SK-N-SH (cell line): Measurements from ENCODE around the gene PI4K2A. TPM values are rescaled to one million over a fixed set of nuclear protein-coding genes. Genes with fewer than 3 reads are reported as not detected.

Experiments
- CTCF ChIA-PET: fragments of 300-600, 350-600 bp; formaldehyde crosslinking; extraction: SDS; loops from one replicate; lab custom pipeline; 2021; lab: Yijun Ruan, JAX
- POLR2A ChIA-PET: fragments of 350-600 bp; sonication (Branson Sonifier 250); formaldehyde crosslinking; extraction: SDS; loops from one replicate; lab custom pipeline; 2020; ENCODE audit warnings: antibody characterized with exemption, inconsistent platforms; lab: Yijun Ruan, JAX
- DNase-seq: peaks from one replicate; pipeline ENCODE4 v3.0.0; 2012
- H2AFZ ChIP-seq: fragments of 200-600 bp; sonication (generic); 2 replicates; pipeline ENCODE4 v1.8.1; 2016; ENCODE audit warnings: antibody characterized with exemption, mild to moderate bottlenecking, low read depth
- H3F3A ChIP-seq: fragments of 200-600 bp; sonication (generic); replicated peaks from 2 replicates; pipeline ENCODE3; 2016; ENCODE audit warnings: antibody characterized with exemption, mild to moderate bottlenecking; ENCODE audit not compliant: insufficient read depth
- H3K27ac ChIP-seq, 2 experiments: fragments of 200-500 bp in 1 of 2; fragments of 200-600 bp in 1 of 2; sonication (Bioruptor generic) in 1 of 2; sonication (generic), shearing (Covaris generic) in 1 of 2; 2 replicates each; pipeline versions ENCODE4 v1.5.1 to v1.6.1; 2014 to 2016; ENCODE audit warnings: low read depth in 2 of 2, inconsistent platforms in 1 of 2, low read length in 1 of 2, mild to moderate bottlenecking in 1 of 2, mixed read lengths in 1 of 2
- H3K27me3 ChIP-seq: fragments of 200-600 bp; sonication (generic), shearing (Covaris generic); 2 replicates; pipeline ENCODE4 v1.6.1; 2016; ENCODE audit warnings: mixed run types; ENCODE audit not compliant: insufficient read depth
- H3K36me3 ChIP-seq, 2 experiments: fragments of 200-500 bp in 1 of 2; fragments of 200-600 bp in 1 of 2; sonication (Bioruptor generic) in 1 of 2; sonication (generic) in 1 of 2; replicated peaks in 1 of 2; 2 replicates each; pipeline versions ENCODE3 to v1.5.1; 2014 to 2016; ENCODE audit warnings: low read length in 1 of 2, mild to moderate bottlenecking in 1 of 2; ENCODE audit not compliant: insufficient read depth in 2 of 2, control insufficient read depth in 1 of 2
- H3K4me1 ChIP-seq, 2 experiments: fragments of 200-500 bp in 1 of 2; fragments of 200-600 bp in 1 of 2; sonication (Bioruptor generic) in 1 of 2; sonication (generic), shearing (Covaris generic) in 1 of 2; 2 replicates each; pipeline versions ENCODE4 v1.5.1 to v1.6.1; 2014 to 2016; ENCODE audit warnings: low read depth in 1 of 2, low read length in 1 of 2, mixed run types in 1 of 2; ENCODE audit not compliant: insufficient read depth in 2 of 2, control insufficient read depth in 1 of 2
- H3K4me2 ChIP-seq: fragments of 200-600 bp; sonication (generic), shearing (Covaris generic); 2 replicates; pipeline ENCODE4 v1.6.1; 2017; ENCODE audit warnings: mixed run types
- H3K4me3 ChIP-seq, 2 experiments: fragments of 200-500 bp in 1 of 2; fragments of 200-600 bp in 1 of 2; sonication (Bioruptor generic) in 1 of 2; sonication (generic), shearing (Covaris generic) in 1 of 2; 2 replicates each; pipeline versions ENCODE4 v1.5.1 to v1.8.1; 2014 to 2016; ENCODE audit warnings: low read depth in 2 of 2, inconsistent platforms in 1 of 2, low read length in 1 of 2, mild to moderate bottlenecking in 1 of 2, mixed read lengths in 1 of 2, moderate library complexity in 1 of 2
- H3K79me2 ChIP-seq: fragments of 200-600 bp; sonication (generic); 2 replicates; pipeline ENCODE4 v1.8.1; 2017; ENCODE audit warnings: mild to moderate bottlenecking; ENCODE audit not compliant: insufficient read depth
- H3K9ac ChIP-seq: fragments of 200-600 bp; sonication (generic); 2 replicates; pipeline ENCODE4 v1.6.1; 2017; ENCODE audit warnings: mixed run types
- H3K9me2 ChIP-seq: fragments of 200-600 bp; sonication (generic); 2 replicates; pipeline ENCODE4 v1.6.1; 2017; ENCODE audit warnings: mixed run types
- H3K9me3 ChIP-seq: fragments of 200-600 bp; sonication (generic); 2 replicates; pipeline ENCODE4 v1.6.1; 2017; ENCODE audit warnings: mixed run types, mild to moderate bottlenecking, moderate library complexity
- H4K20me1 ChIP-seq: fragments of 200-600 bp; sonication (generic); 2 replicates; pipeline ENCODE4 v1.6.1; 2017; ENCODE audit warnings: mild to moderate bottlenecking, mixed run types; ENCODE audit not compliant: insufficient read depth
- CHD2 ChIP-seq: fragments of 150-350 bp; IDR thresholded peaks from 2 replicates; pipeline ENCODE4 v1.6.1; 2018; ENCODE audit warnings: low read length; ENCODE audit not compliant: partially characterized antibody
- EZH2phosphoT487 ChIP-seq: fragments of 200-600 bp; sonication (generic); IDR thresholded peaks from 2 replicates; pipeline ENCODE4 v1.6.1; 2017; ENCODE audit warnings: low read depth, mixed run types, mild to moderate bottlenecking, antibody characterized with exemption, moderate library complexity, borderline replicate concordance
- FOSL2 ChIP-seq: IDR thresholded peaks from 2 replicates; pipeline ENCODE4 v1.4.0; 2012; ENCODE audit warnings: low read depth, mild to moderate bottlenecking, moderate library complexity, borderline replicate concordance
- FOXJ3 ChIP-seq: sonication (generic); formaldehyde crosslinking; IDR thresholded peaks from 2 replicates; pipeline ENCODE4 v1.5.1; 2020; ENCODE audit warnings: mild to moderate bottlenecking, missing genetic modification reagents
- GABPA ChIP-seq: IDR thresholded peaks from 2 replicates; pipeline ENCODE4 v1.4.0; 2012; ENCODE audit warnings: low read depth, mild to moderate bottlenecking
- JUND ChIP-seq: IDR thresholded peaks from 2 replicates; pipeline ENCODE4 v1.4.0; 2012
- MEF2A ChIP-seq: IDR thresholded peaks from 2 replicates; pipeline ENCODE4 v1.4.0; 2012; ENCODE audit warnings: low read depth, borderline replicate concordance
- MXI1 ChIP-seq: IDR thresholded peaks from 2 replicates; pipeline ENCODE4 v1.6.1; 2012; ENCODE audit warnings: mild to moderate bottlenecking, low read depth, low read length, improper control_type of control experiment
- NRF1 ChIP-seq: IDR thresholded peaks from 2 replicates; pipeline ENCODE4 v1.6.1; 2012; ENCODE audit warnings: low read depth, mild to moderate bottlenecking, low read length
- RCOR1 ChIP-seq: fragments of 150-350 bp; IDR thresholded peaks from 2 replicates; pipeline ENCODE4 v1.6.1; 2017; ENCODE audit warnings: antibody characterized with exemption, low read length
- RFX5 ChIP-seq: IDR thresholded peaks from 2 replicates; pipeline ENCODE4 v1.6.1; 2012; ENCODE audit warnings: mild to moderate bottlenecking, improper control_type of control experiment, low read length
- RXRA ChIP-seq: IDR thresholded peaks from 2 replicates; pipeline ENCODE4 v1.4.0; 2012; ENCODE audit warnings: low read depth, mild to moderate bottlenecking, borderline replicate concordance
- TCF12 ChIP-seq: IDR thresholded peaks from 2 replicates; pipeline ENCODE4 v1.4.0; 2012
- WGBS: methylation state at CpG from one replicate; pipeline ENCODE4 v1.1.6; 2017; ENCODE audit warnings: low lambda C conversion rate; 5-methylcytosine and 5-hydroxymethylcytosine counted together
- polyA plus RNA-seq, 3 experiments: library from polyadenylated mRNA; depleted of rRNA; stranded (reverse); fragments of >200 nt; gene quantifications; 2 replicates each; pipeline ENCODE4 v1.2.3, GENCODE V29; 2012
- TF ChIP-seq, protein P1 (sequence below): fragments of 150-350 bp; IDR thresholded peaks from 2 replicates; pipeline ENCODE4 v1.6.1; 2016; ENCODE audit warnings: mild to moderate bottlenecking, low read depth, low read length
- TF ChIP-seq, protein P2 (sequence below): IDR thresholded peaks from 2 replicates; pipeline ENCODE4 v1.4.0; 2012; ENCODE audit warnings: low read depth, borderline replicate concordance
- TF ChIP-seq, protein P3 (sequence below): IDR thresholded peaks from 2 replicates; pipeline ENCODE4 v1.4.0; 2012; ENCODE audit warnings: low read depth
- TF ChIP-seq, protein P4 (sequence below): IDR thresholded peaks from 2 replicates; pipeline ENCODE4 v1.6.1; 2012; ENCODE audit warnings: mild to moderate bottlenecking, low read depth, low read length, moderate library complexity

The PI4K2A gene
- polyA plus RNA-seq, 1 of the 3 experiments (the other 2 are of a cell fraction), result 23.8 TPM

DNA sequence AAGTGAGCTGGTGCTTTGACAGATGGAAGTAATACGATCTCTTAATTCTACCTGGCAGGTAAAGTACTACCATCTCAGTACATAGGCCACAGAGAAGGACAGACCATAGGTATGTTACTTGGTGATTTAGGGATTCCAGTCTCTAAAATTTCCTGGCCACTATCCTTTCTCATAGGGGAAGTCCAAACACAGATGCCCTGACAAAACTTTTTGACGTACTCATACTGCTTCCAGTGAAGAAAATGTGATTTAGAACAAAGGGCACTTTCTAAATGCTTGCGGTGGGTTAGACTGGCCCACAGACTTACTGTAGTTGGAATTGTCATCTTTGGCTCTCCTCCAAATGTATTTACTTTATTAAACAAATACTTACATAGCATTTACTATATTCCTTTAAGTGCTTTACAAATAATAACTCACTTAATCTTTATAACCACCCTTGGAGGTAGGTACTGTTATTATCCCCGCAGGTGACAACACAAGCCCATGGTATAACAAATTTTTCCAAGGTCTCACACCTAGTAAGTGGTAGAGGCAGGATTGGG lies 3.0 kb downstream of the PI4K2A start:
- TF ChIP-seq GABPA, result no peak
- no peak for TF ChIP-seq RCOR1
- no peak for TF ChIP-seq EZH2phosphoT487
- TF ChIP-seq, protein P1, sequence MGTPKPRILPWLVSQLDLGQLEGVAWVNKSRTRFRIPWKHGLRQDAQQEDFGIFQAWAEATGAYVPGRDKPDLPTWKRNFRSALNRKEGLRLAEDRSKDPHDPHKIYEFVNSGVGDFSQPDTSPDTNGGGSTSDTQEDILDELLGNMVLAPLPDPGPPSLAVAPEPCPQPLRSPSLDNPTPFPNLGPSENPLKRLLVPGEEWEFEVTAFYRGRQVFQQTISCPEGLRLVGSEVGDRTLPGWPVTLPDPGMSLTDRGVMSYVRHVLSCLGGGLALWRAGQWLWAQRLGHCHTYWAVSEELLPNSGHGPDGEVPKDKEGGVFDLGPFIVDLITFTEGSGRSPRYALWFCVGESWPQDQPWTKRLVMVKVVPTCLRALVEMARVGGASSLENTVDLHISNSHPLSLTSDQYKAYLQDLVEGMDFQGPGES, result no peak
- TF ChIP-seq MXI1, result no peak
- no peak for TF ChIP-seq FOXJ3 (CRISPR knock-in tag)
- no peak for TF ChIP-seq NRF1
- TF ChIP-seq, protein P2, sequence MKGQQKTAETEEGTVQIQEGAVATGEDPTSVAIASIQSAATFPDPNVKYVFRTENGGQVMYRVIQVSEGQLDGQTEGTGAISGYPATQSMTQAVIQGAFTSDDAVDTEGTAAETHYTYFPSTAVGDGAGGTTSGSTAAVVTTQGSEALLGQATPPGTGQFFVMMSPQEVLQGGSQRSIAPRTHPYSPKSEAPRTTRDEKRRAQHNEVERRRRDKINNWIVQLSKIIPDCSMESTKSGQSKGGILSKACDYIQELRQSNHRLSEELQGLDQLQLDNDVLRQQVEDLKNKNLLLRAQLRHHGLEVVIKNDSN, result no peak
- no peak for TF ChIP-seq RFX5
- TF ChIP-seq JUND, result no peak
- no peak for TF ChIP-seq TCF12
- TF ChIP-seq, protein P3, sequence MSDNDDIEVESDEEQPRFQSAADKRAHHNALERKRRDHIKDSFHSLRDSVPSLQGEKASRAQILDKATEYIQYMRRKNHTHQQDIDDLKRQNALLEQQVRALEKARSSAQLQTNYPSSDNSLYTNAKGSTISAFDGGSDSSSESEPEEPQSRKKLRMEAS, result no peak
- TF ChIP-seq FOSL2, result no peak
- TF ChIP-seq, protein P4, sequence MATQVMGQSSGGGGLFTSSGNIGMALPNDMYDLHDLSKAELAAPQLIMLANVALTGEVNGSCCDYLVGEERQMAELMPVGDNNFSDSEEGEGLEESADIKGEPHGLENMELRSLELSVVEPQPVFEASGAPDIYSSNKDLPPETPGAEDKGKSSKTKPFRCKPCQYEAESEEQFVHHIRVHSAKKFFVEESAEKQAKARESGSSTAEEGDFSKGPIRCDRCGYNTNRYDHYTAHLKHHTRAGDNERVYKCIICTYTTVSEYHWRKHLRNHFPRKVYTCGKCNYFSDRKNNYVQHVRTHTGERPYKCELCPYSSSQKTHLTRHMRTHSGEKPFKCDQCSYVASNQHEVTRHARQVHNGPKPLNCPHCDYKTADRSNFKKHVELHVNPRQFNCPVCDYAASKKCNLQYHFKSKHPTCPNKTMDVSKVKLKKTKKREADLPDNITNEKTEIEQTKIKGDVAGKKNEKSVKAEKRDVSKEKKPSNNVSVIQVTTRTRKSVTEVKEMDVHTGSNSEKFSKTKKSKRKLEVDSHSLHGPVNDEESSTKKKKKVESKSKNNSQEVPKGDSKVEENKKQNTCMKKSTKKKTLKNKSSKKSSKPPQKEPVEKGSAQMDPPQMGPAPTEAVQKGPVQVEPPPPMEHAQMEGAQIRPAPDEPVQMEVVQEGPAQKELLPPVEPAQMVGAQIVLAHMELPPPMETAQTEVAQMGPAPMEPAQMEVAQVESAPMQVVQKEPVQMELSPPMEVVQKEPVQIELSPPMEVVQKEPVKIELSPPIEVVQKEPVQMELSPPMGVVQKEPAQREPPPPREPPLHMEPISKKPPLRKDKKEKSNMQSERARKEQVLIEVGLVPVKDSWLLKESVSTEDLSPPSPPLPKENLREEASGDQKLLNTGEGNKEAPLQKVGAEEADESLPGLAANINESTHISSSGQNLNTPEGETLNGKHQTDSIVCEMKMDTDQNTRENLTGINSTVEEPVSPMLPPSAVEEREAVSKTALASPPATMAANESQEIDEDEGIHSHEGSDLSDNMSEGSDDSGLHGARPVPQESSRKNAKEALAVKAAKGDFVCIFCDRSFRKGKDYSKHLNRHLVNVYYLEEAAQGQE, result no peak
- no peak for TF ChIP-seq CHD2
- no peak for TF ChIP-seq MEF2A
- no peak for TF ChIP-seq RXRA
- CTCF ChIA-PET, result no interaction called here
- no peak overlapping the region for H2AFZ ChIP-seq
- H3K27me3 ChIP-seq, result no peaks in the 10 kb centered on the region
- no peak overlapping the region for H3K4me2 ChIP-seq
- DNase-seq, result no peak
- H3K9me3 ChIP-seq, result no peaks in the 10 kb centered on the region
- POLR2A ChIA-PET, result no interaction called here
- peaks cover 72% of the 10 kb centered on the region for H3K79me2 ChIP-seq
- 98% methylated on average over 4 of the region's 4 CpGs for WGBS
- peaks cover 6% of the 10 kb centered on the region; the same call in 1 of the 2 replicates for H4K20me1 ChIP-seq
- H3K4me1 ChIP-seq, result peaks cover 4 to 9% of the 10 kb centered on the region in 2 experiments; a peak in 3 of 4 replicates
- H3K4me3 ChIP-seq, result no peak overlapping the region
- H3K36me3 ChIP-seq, result peaks cover 14 to 25% of the 10 kb centered on the region in 2 experiments
- H3K9ac ChIP-seq, result no peak overlapping the region
- H3K9me2 ChIP-seq, result no peaks in the 10 kb centered on the region
- H3F3A ChIP-seq, result peaks cover 25% of the 10 kb centered on the region
- H3K27ac ChIP-seq, result no peak overlapping the region
